ENCODE measurements around the gene AK1. TPM values are rescaled to one million over a fixed set of nuclear protein-coding genes. Genes with fewer than 3 reads are reported as not detected.

AK1 gene
- polyA plus RNA-seq, 1 of the 3 experiments (the other 2 are of a cell fraction), result 125 TPM

GRCh38 chr9:127832248-127832647 lies 45.2 kb downstream of the AK1 start:
- peaks cover 18% of the 10 kb centered on the region; the same call in 1 of the 2 replicates for H3K79me2 ChIP-seq (ENCODE audit: insufficient read depth)
- POLR2A ChIA-PET, result interaction anchor here (0.7 kb wide), 1 partner anchor 8 kb away, joined by 4 read pairs; no protein-coding TSS in a partner anchor
- H3K36me3 ChIP-seq (replicated peaks in 1 of 2; ENCODE audit: control insufficient read depth in 1 of 2, insufficient read depth in 2 of 2, low read length in 1 of 2), result peaks cover 0 to 3% of the 10 kb centered on the region in 2 experiments
- DNase-seq, result no peak
- no peak for TF ChIP-seq RAD21 (IDR thresholded peaks at IDR 0.05; ENCODE audit: low read length)
- TF ChIP-seq FOSL2 (IDR thresholded peaks at IDR 0.05; ENCODE audit: borderline replicate concordance, low read depth), result no peak
- TF ChIP-seq SMC3 (IDR thresholded peaks at IDR 0.05; ENCODE audit: low read depth, low read length), result no peak
- TF ChIP-seq MAX (IDR thresholded peaks at IDR 0.05; ENCODE audit: low read depth), result no peak
- WGBS (ENCODE audit: low lambda C conversion rate), result 91% methylated on average over 7 of the region's 7 CpGs
- peaks cover under 1% of the 10 kb centered on the region for H3F3A ChIP-seq (replicated peaks; ENCODE audit: insufficient read depth)
- no peak overlapping the region for H3K4me3 ChIP-seq (ENCODE audit: low read depth in 2 of 2, low read length in 1 of 2)
- no peaks in the 10 kb centered on the region for H3K9me2 ChIP-seq
- CTCF ChIA-PET, result no interaction called here
- no peak overlapping the region for H2AFZ ChIP-seq (ENCODE audit: low read depth)
- no peaks in the 10 kb centered on the region for H3K27me3 ChIP-seq (ENCODE audit: insufficient read depth)
- H3K4me2 ChIP-seq, result no peak overlapping the region
- H4K20me1 ChIP-seq (ENCODE audit: insufficient read depth), result no peaks in the 10 kb centered on the region
- H3K9ac ChIP-seq, result no peak overlapping the region
- H3K27ac ChIP-seq (ENCODE audit: low read depth in 2 of 2, low read length in 1 of 2), result no peak overlapping the region
- peaks cover 0 to 16% of the 10 kb centered on the region in 2 experiments; a peak in 1 of 4 replicates for H3K4me1 ChIP-seq (ENCODE audit: control insufficient read depth in 1 of 2, insufficient read depth in 2 of 2, low read depth in 1 of 2, low read length in 1 of 2)
- H3K9me3 ChIP-seq, result no peaks in the 10 kb centered on the region

- H4K20me1 ChIP-seq (ENCODE audit: insufficient read depth), result no peaks in the 10 kb centered on the region
- H3K4me1 ChIP-seq (ENCODE audit: control insufficient read depth in 1 of 2, insufficient read depth in 2 of 2, low read depth in 1 of 2, low read length in 1 of 2), result peaks cover 0 to 4% of the 10 kb centered on the region in 2 experiments; a peak in 1 of 4 replicates
- WGBS (ENCODE audit: low lambda C conversion rate), result 90% methylated on average over 4 of the region's 6 CpGs
- H3K36me3 ChIP-seq (replicated peaks in 1 of 2; ENCODE audit: control insufficient read depth in 1 of 2, insufficient read depth in 2 of 2, low read length in 1 of 2), result peaks cover 3 to 8% of the 10 kb centered on the region in 2 experiments
- no peak overlapping the region for H3K9ac ChIP-seq
- H3F3A ChIP-seq (replicated peaks; ENCODE audit: insufficient read depth), result no peaks in the 10 kb centered on the region
- no peak overlapping the region for H3K4me3 ChIP-seq (ENCODE audit: low read depth in 2 of 2, low read length in 1 of 2)
- H3K9me2 ChIP-seq, result no peaks in the 10 kb centered on the region
- no peaks in the 10 kb centered on the region for H3K79me2 ChIP-seq (ENCODE audit: insufficient read depth)
- CTCF ChIA-PET, result interaction anchor here (1.0 to 1.2 kb wide), 3 partner anchors 23 to 92 kb away, joined by 3 to 4 read pairs (median 4); no protein-coding TSS in a partner anchor
- DNase-seq, result no peak
- no peak overlapping the region for H2AFZ ChIP-seq (ENCODE audit: low read depth)
- no peaks in the 10 kb centered on the region for H3K27me3 ChIP-seq (ENCODE audit: insufficient read depth)
- H3K4me2 ChIP-seq, result no peak overlapping the region
- no peak overlapping the region for H3K27ac ChIP-seq (ENCODE audit: low read depth in 2 of 2, low read length in 1 of 2)
- no peaks in the 10 kb centered on the region for H3K9me3 ChIP-seq
- POLR2A ChIA-PET, result no interaction called here
- TF ChIP-seq MXI1 (IDR thresholded peaks at IDR 0.05; ENCODE audit: low read depth, low read length) (no peak), TEAD4 (IDR thresholded peaks at IDR 0.05; ENCODE audit: borderline replicate concordance, insufficient read depth) (no peak), NFIC (IDR thresholded peaks at IDR 0.05; ENCODE audit: borderline replicate concordance) (no peak), TCF12 (IDR thresholded peaks at IDR 0.05) (no peak), SIN3A (IDR thresholded peaks at IDR 0.05; ENCODE audit: borderline replicate concordance, low read depth, low read length) (no peak), FOXM1 (IDR thresholded peaks at IDR 0.05; ENCODE audit: low read depth) (no peak), GATA2 (CRISPR knock-in tag; IDR thresholded peaks at IDR 0.05) (no peak), USF1 (IDR thresholded peaks at IDR 0.05; ENCODE audit: borderline replicate concordance, low read depth) (no peak), RCOR1 (IDR thresholded peaks at IDR 0.05; ENCODE audit: low read length) (no peak), USF2 (IDR thresholded peaks at IDR 0.05; ENCODE audit: borderline replicate concordance, low read depth, low read length) (no peak), EP300 (IDR thresholded peaks at IDR 0.05; ENCODE audit: borderline replicate concordance in 1 of 2, low read depth in 1 of 2, low read length in 1 of 2) (no peak), TAF1 (IDR thresholded peaks at IDR 0.05; ENCODE audit: borderline replicate concordance, low read depth, low read length) (no peak), CTCF (IDR thresholded peaks at IDR 0.05) (no peak), GABPA (IDR thresholded peaks at IDR 0.05; ENCODE audit: low read depth) (no peak), RXRA (IDR thresholded peaks at IDR 0.05; ENCODE audit: borderline replicate concordance, low read depth) (no peak), RAD21 (IDR thresholded peaks at IDR 0.05; ENCODE audit: low read length) (no peak), ZBTB33 (IDR thresholded peaks at IDR 0.05; ENCODE audit: borderline replicate concordance, low read depth) (no peak), POLR2AphosphoS5 (IDR thresholded peaks at IDR 0.05; ENCODE audit: low read depth, low read length) (no peak)
Measured at GRCh38 chr9:127829205-127829906, 48.1 kb downstream of the AK1 start.
